Neural crest cell (in vitro differentiated cells): Measurements from ENCODE around the gene STARD10. TPM values are rescaled to one million over a fixed set of nuclear protein-coding genes. Genes with fewer than 3 reads are reported as not detected.
A peak's percentile ranks its signal among the peaks of the same experiment; 100 is the strongest.

Experiments used
- DNase-seq: peaks from one replicate; pipeline ENCODE4 v3.0.0; 2021; ENCODE audit warnings: low read depth, mixed read lengths, low spot score
- H3K27ac Mint-ChIP-seq: one replicate; pipeline ENCODE4 v1.8.0; 2021; ENCODE audit warnings: mild to moderate bottlenecking, mixed read lengths; ENCODE audit not compliant: unreplicated experiment
- H3K27me3 Mint-ChIP-seq: 2 replicates; pipeline ENCODE4 v1.8.0; 2021; ENCODE audit warnings: low read depth, mild to moderate bottlenecking, mixed read lengths
- H3K36me3 Mint-ChIP-seq: 2 replicates; pipeline ENCODE4 v1.8.0; 2021; ENCODE audit warnings: low read depth, mild to moderate bottlenecking, mixed read lengths
- H3K4me1 Mint-ChIP-seq: 2 replicates; pipeline ENCODE4 v1.8.0; 2021; ENCODE audit warnings: mixed read lengths
- H3K4me3 Mint-ChIP-seq: one replicate; pipeline ENCODE4 v1.8.0; 2021; ENCODE audit warnings: mild to moderate bottlenecking, mixed read lengths
- H3K9me3 Mint-ChIP-seq: 2 replicates; pipeline ENCODE4 v1.8.0; 2021; ENCODE audit warnings: mixed read lengths
- CTCF ChIP-seq: fragments of 200-600 bp; sonication (generic); conservative IDR thresholded peaks from 2 replicates; pipeline ENCODE4 v1.5.0; 2021; ENCODE audit warnings: antibody characterized with exemption, mild to moderate bottlenecking
- total RNA-seq: library from RNA; stranded (reverse); gene quantifications from 2 replicates; pipeline ENCODE4 v1.2.1, GENCODE V29; 2021

STARD10 gene
- total RNA-seq, 1 donor from 2014 or later, result 12.6 TPM

- Mint-ChIP-seq H3K9me3 (no peaks in the 10 kb centered on the region), H3K27me3 (no peaks in the 10 kb centered on the region), H3K27ac (no peak overlapping the region), H3K4me1 (peaks cover 17% of the 10 kb centered on the region), H3K36me3 (no peaks in the 10 kb centered on the region), H3K4me3 (no peak overlapping the region)
- DNase-seq, result no peak
- TF ChIP-seq CTCF, result no peak
Observed at GRCh38 chr11:72788241-72788640, 5.6 kb downstream of the STARD10 start.

- Mint-ChIP-seq H3K4me3 (peak overlapping the region; percentile 61), H3K4me1 (peaks cover 14% of the 10 kb centered on the region), H3K9me3 (no peaks in the 10 kb centered on the region), H3K27me3 (peaks cover under 1% of the 10 kb centered on the region), H3K27ac (no peak overlapping the region), H3K36me3 (no peaks in the 10 kb centered on the region)
- no peak for DNase-seq
- peak; percentile 46 for TF ChIP-seq CTCF
Observed at GRCh38 chr11:72787216-72788104, 6.4 kb downstream of the STARD10 start.

GRCh38 chr11:72786305-72787215, 7.3 kb downstream of the STARD10 start:
- Mint-ChIP-seq H3K27me3 (peaks cover 6% of the 10 kb centered on the region), H3K36me3 (no peaks in the 10 kb centered on the region), H3K9me3 (no peaks in the 10 kb centered on the region), H3K27ac (no peak overlapping the region), H3K4me3 (no peak overlapping the region), H3K4me1 (peaks cover 19% of the 10 kb centered on the region)
- no peak for DNase-seq
- TF ChIP-seq CTCF, result no peak

- Mint-ChIP-seq H3K36me3 (no peaks in the 10 kb centered on the region), H3K27ac (no peak overlapping the region), H3K27me3 (peaks cover 17% of the 10 kb centered on the region), H3K9me3 (no peaks in the 10 kb centered on the region), H3K4me3 (no peak overlapping the region), H3K4me1 (peaks cover 22% of the 10 kb centered on the region)
- no peak for DNase-seq
- TF ChIP-seq CTCF, result no peak
Observed at GRCh38 chr11:72784662-72785061, 9.2 kb downstream of the STARD10 start.

GRCh38 chr11:72783144-72783905, 10.5 kb downstream of the STARD10 start:
- H3K27me3 Mint-ChIP-seq, result peaks cover 17% of the 10 kb centered on the region
- no peak for DNase-seq
- H3K36me3 Mint-ChIP-seq, result no peaks in the 10 kb centered on the region
- peaks cover 25% of the 10 kb centered on the region for H3K4me1 Mint-ChIP-seq
- H3K27ac Mint-ChIP-seq, result no peak overlapping the region
- H3K4me3 Mint-ChIP-seq, result peak overlapping the region; percentile 86
- no peak for TF ChIP-seq CTCF
- H3K9me3 Mint-ChIP-seq, result no peaks in the 10 kb centered on the region
